Amniotic stem cell (primary cell): ENCODE measurements around the gene AATF.

Experiments
- DNase-seq: peaks from one replicate; lab custom pipeline; 2025; lab: John Stamatoyannopoulos, UW

The AATF gene

DNA sequence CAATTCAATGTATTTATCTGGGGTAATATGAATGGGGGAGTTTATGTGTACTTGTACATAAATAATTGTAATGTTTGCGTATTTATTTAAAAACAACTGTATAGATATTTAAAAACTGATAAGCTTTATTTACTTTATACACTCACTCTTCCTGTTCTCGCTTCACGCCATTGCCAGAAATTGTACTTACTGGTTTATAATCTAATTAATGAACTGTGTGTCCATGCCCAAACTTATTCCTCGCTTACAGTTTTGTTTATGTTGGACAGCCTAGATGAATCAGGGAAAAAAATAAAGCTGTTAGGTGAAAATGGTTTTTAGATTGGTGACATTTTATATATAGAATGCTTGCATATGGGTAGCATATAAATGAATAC lies 30.8 kb downstream of the AATF start:
- no peak for DNase-seq

DNA sequence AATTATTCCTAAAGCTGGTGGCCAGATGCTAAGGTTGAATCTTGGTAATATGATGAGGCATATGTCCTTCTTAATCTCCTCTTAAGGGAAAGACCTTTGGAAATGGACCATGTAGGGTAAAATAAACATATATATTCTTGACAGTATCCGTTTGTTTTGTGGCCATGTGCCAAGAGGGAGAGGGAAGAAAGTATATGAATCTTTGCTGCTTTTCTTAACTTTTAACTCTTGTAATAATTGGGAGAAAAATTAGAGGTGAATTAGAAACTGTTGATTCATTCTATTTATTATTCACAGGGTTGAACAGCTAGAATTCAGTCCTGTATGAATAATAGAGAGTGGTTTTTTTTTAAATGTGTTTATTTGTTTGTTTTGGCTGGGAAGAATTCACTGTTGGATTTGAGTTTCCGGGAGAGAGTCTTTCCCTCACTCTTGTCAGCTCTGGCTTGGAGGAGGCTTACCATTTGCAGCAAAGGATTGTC lies 31.6 kb downstream of the AATF start:
- DNase-seq: no peak

DNA sequence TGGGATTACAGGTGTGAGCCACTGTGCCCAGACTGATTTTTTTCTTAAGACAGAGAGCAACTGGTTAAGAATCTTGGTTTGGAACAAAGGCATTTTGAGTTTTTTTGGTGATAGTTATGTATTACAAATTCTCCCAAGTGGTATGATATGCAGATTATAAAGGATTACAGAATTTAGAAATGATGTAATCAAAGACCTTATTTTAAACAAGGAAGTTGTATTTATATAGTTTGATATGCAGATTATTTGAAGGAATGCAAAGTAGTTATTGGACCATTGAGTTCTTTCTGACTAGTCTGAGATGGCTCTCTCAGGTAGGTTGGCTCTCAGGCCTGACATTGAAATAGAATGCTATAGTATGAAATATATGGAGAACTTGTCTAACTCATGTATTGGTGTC lies 34.9 kb downstream of the AATF start:
- DNase-seq: no peak

DNA sequence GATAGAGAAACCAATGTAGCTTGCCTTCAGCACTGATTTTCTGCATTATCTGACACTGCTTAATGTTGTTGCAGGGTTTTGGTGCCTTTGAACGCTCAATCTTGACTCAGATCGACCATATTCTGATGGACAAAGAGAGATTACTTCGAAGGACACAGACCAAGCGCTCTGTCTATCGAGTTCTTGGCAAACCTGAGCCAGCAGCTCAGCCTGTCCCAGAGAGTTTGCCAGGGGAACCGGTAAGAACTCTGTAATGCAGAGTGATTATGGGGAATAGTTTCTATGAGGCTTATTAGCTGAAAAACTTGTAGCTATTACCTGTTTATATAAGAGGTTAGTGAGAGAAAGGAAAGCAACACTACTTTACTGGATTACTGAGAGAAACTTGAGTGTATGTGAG lies 40.4 kb downstream of the AATF start:
- DNase-seq: no peak

DNA sequence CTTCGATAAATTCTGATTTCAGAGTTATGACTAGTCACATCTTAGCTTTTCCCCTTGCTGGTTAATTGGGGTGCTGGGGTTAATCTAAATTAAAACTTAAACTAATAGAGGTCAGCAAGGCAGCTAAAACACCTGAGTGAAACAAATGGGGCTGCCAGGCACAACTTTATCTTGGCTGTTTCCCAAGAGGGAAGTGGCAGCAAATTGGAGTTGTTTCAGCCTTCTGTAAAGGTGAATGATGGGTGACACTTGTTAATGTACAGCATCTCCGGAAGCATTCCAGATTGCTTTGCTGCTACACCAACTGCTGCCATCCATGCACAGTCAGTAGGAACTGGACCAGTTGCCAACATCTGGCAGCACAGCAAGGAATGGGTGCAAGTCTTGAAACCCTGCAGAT lies 43.9 kb downstream of the AATF start:
- DNase-seq: no peak

DNA sequence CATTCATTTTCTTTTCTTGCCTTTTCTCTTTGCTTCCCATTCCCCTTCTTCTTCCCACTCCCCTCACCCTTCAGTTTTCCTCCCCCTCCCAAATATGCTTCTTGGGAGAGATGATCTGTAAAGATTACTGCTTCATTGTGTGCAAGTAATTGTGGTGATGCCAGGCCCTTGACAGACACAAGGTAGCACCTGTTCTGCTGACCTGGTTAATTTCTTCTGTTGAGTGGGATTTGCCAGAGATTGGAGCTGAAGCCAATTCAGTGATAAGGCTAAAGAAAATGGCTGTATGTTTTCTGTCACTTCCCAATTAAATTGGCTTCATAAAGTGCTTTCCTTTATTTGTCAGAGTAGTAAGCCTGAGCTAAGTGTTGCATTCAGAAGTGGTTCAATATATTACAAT lies 44.5 kb downstream of the AATF start:
- no peak for DNase-seq

DNA sequence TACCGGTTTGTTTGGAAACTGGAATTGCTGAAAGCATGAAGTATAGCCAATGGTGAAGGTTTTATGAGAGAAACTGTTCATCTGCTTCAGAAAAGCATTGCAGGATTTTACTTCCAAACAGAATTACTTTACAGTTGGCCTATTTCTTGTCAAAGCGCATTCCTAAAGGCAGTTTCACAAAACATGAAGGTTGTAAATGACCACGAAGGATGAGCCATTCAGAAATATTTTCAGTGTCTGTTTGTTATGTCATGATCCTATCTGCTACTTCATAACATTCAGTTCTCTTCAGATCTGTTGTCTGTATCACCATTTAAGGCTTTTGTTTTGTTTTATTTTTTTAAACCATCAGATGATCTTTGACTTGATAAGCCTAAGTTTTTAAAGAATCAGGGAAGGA lies 45.7 kb downstream of the AATF start:
- DNase-seq: no peak

DNA sequence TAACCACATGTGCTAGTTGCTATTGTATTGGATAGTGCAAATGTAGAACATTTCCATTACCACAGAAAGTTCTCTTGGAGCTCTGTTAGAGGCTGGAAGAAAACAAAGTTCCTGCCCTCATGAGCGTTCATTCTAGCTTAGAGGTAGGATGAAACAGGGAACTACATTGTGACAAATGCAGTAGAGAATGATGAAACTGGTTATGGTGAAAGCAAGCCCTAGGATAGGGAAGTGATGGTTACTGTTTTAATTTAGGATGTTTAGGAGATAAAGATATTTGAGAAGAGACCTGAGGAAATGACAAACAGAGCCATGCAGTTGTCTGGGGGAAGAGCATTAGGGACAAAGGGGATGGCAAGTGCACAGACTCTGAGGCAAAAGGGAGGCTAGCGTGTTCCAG lies 50.7 kb downstream of the AATF start:
- DNase-seq: no peak

DNA sequence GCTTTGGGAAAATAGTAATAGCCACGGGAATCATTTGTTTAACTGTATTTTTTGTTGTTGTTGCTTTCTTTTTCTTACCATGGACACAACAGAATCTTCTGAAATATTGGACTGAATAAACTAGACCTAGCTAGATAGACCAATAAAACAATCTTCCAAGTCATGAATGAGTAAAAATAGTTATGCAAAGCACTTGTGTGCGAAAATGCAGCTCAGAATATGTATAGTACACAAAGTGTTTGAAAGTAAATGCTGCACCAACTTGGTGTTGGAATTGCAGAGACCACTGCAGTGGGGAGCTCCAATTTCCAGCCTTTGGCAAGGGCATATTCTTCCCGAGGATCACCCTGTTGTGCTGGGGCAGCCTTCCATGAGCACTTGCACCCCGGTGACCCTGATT lies 68.0 kb downstream of the AATF start:
- DNase-seq: no peak

DNA sequence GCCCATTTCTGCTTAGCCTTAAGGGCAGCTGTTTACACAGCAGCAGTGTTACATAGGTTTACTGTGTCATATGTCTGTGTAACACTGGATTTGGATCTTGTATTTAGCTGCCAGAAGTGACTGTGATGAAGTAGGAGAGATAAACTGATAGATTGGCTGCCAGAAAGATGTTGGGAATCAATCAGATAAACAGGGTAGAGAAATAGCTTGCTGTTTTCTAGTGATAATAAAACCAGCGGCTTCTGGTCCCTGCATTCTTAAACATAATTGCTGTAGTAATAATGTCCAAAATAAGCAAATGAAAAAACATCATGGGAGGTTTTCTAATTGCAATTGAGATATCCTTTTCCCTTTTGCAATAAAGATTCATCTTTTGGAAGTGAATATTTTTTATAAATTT lies 68.7 kb downstream of the AATF start:
- DNase-seq: no peak

DNA sequence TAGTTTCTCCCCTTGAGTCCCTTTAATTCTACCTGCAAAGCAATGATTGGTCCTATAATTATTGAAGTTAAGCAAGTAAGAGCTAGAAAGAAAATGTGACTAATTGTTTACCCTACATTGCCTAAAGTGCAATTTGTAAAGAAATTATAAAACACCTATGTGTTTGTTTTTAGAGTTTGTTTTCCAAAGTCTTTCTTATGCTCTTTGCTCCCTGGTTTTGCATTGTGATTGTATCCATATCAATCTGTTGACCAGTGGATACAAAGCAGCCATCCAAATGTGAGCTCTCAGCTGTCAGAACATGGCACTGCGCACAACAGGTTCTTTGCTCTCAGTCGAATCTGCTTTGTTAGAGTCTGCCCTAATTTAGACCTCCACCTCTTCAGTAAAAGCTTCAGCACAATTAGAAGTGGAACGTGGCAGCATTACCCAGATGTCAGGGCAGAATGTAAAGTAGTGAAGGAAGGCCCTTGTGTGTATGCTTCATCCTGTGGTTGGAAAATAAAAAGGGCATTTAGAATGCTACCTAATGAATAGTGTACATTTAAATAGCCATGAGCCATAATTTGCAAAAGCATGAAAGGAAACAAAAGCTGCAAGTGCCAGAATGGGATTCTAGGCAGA lies 70.5 kb downstream of the AATF start:
- no peak for DNase-seq

DNA sequence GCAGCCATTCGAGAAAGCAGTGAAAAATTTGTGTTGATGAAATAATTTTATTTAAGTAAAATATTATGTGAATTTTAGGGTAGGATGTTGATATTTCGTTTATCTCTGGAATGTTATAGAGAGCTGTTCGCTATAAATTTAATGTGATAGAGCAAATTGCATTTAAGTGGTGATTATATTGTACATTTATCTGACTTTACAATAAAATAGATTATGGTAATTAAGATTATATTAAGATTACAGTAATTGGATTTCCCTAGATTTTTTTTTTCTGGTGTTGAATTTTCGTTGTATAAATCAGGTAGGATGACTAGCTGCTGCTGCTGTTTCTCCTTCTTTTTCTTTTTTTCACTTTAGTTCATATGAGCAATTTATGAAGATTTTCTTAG lies 71.0 kb downstream of the AATF start:
- DNase-seq: no peak

DNA sequence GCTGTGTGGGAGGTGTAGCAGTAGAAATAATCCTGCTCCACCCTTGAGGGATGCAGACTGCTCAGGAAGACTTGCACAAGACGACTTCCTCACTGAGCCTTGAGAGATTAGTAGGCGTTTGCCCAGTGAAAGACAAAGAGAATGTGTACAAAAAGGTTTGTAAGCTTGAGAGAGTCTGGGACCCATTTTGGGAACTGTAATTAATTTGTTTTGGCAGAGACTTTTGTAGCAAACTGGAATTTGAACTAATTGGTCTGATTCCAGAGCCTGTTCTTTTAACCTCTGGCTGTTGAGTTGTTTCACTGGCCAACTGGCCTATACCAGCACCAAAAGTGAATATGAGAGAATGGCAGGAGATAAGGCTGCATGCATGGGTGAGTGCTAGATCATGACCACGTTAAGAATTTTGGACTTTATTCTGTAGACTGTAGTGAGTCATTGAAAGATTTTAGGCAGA lies 75.5 kb downstream of the AATF start:
- no peak for DNase-seq

DNA sequence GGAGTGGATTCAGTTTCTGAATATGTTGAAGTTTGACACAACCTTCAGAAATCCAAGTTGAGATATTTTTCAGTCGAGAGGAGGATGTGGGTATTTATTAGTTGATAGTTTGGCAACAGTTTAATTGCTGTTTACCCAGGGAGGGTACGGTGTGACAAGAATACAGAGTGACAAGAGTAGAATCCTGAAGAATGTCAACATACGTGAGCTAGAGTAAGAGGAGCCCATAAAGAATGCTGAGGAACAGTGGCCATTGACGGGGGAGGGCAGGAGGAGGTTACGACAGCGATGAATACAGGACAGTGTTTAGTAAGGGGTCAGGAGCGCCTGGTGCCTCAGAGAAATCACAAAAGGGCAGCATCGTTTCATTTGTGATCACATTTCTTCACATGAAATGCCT lies 76.5 kb downstream of the AATF start:
- DNase-seq: no peak

DNA sequence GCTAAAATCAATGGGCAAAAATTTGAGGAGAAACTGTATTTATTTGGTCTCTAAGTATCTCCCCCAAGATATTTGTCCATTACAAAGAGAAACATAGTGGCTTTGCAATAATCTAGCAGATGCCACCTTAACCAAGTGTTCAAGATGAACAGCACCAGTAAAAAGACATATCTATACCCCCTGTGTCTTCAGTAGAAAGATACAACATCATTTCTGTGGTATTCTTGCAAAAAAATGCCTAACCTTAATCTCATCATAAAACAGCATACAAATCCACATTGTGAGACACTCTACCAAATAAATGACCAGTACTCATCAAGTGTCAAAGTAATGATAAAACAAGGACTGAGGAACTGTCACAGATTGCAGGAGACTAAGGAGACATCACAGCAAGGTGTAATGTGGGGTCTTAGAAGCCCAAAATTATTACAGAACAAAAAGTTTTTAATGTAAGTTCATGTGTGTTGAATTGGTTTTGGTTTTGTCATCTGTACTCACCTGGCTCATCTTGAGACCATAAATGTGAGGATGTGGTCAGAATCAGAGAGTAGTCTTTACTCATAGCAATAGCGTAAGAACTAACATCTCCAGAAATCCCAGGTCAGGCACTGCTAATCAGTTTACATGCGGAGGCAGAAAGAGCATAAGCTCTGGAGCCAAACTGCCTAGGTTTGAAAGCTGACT lies 77.2 kb downstream of the AATF start:
- no peak for DNase-seq

DNA sequence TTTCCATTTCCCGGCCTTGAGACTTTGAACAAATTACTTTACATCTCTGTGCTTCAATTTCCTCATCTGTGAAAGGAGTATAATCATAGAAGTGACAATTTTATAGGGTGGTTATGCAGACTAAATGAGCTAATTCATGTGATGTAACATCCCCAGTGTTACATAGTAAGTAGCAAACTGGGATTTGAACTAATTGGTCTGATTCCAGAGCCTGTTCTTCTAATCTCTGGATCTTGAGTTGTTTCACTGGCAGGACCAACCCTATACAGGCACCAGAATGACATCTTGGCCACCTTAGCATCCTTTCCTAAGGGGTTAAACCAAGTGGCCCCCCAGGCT lies 77.7 kb downstream of the AATF start:
- DNase-seq: no peak

DNA sequence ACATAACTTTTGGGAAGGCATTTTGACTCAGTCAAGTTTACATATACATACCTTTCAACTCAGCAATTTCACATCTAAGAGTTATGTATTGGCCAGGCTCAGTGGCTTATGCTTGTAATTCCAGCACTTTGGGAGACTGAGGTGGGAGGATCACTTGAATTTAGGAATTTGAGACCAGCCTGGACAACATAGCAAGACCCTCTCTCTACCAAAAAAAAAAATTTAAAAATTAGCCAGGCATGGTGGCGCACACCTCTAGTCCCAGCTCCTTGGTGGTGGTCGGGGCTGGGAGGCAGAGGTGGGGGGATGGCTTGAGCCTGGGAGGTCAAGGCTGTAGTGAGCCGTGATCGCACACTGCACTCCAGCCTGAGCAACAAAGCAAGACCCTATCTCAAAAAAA lies 79.3 kb downstream of the AATF start:
- DNase-seq: no peak

DNA sequence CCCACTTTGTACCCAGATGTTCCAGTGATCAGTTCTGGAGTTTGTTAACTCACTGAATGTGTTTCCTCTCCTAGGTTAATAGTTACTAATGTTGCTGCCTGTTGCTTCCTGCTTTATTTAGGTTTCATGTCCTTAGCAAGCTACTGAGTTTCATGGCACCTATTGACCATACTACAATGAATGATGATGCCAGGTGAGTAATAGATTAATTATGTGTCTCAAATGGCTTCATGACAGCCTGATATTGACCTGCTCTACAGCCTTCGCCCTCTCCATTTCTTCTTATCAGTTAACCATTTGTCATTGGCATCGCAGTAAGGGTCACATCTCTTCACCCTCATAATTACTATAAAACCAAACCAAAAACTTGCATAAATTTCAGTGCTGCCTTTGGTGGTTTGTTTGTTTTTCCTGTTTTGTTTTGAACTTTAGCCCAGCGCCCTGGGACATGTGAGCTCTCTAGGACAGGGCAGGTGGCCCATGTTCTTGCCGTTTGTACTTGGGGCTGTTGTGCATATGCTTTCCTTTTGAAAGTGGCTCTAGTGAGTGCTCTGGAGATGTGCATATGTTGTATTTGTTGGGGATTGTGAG lies 82.8 kb downstream of the AATF start:
- DNase-seq: no peak

DNA sequence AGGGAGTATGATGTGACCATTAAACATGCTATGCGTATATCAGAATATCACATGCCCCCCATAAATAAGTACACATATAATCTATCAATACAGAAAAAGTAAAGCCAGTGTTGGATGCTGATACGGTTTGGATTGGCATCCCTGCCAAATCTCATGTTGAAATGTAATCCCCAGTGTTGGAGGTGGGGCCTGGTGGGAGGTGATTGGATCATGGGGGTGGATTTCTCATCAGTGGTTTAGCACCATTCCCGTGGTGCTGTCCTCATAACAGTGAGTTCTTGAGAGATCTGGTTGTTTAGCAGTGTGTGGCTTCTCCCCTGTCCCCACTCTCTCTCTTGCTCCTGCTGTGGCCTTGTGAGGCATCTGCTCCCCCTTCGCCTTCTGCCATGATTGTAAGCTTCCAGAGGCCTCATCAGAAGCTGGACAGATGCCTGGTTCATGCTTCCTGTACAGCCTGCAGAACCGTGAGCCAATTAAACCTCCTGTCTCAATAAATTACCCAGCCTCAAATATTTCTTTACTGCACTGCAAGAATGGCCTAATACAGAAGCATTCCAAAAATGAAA lies 88.9 kb downstream of the AATF start:
- DNase-seq: no peak

DNA sequence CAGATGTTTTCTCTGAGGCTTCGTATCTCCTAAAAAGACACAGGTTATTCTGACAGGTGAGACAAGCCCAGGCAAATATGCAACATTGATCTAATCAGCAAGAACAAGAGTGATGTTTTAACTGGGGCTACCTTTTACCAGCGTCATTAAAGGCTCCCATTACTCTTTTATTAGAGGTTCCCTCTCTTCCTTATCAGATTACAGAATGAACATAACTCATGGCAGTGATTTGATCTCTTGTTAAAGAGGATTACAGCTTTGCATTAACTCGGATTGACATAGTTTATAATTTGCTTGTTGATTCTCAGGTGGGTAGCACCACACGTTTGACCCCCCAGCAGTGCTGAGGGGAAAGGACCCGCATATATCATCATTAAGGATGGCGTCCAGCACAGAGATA lies 90.5 kb downstream of the AATF start:
- DNase-seq: no peak

DNA sequence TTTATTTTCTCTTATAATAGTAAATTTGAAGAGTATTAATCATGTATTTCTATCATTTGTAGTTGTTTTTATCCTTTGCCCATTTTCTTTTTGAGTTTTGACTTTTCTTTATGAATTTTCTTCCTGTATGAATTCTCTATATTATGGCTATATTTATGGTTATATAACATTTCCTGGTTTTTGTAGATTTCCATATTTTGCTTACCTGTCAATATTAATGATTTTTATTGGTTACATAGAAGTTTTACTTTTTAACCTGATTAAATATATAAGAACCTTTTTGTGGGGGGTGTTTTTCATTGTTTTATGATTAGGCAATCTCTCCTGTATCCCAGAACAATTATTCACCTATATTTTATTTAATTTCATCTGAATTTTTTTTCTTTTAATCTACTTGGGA lies 93.2 kb downstream of the AATF start:
- DNase-seq: no peak

DNA sequence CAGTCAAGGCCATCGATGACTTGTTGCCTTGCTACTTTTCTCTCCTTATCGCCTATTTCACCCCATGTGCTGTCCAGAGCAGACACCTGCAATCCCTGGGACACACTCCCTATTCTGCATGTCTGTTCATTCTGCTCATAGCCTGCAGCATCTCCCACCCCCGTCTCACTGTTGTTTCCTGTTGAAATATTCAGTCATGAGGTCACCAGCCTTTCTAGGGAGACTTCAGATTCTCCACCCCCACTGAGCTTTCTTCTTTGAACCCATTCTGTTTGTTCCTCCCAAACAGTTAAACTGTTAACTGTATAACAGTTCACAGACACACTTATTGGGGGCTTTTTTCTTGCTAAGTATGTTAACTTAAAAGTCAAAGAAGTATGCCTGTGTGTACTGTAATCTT lies 94.4 kb downstream of the AATF start:
- DNase-seq: no peak

DNA sequence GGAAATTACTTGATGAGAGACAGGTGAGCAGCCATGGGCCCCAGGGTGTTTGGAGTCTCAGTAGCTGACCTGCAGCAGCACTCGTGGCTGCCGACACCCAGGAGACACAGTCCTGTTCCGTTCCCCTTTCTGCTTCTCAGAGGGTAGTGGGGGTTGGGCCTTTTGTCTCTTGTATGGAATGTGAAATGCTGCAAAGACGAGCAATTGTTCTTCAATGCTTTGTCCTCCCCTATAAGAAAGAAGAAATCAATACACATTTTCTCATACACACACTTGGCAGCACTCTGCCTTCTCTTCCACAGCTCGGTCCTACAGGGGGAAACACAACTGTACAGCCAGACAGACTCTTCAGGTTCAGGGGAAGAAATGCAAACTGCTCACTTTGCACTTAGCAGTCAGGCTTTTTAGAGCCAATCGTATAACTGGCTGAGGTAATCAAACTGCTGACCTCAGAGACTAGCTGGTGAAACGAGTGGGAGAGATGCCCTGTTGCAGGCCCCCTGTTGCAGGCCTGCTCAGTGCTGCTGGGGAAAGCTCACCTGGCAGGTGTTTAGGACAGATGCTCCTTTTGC lies 96.7 kb downstream of the AATF start:
- no peak for DNase-seq
